Suprapubic skin (tissue), 4 donors: ENCODE results near the gene NDC1.

Source experiments
- EP300 ChIP-seq: sonication (generic); formaldehyde crosslinking; IDR thresholded peaks from one replicate; pipeline ENCODE4 v1.6.1; 2017; ENCODE audit warnings: antibody characterized with exemption
- POLR2A ChIP-seq, 2 donors: fragments of 450-650 bp; IDR thresholded peaks; one replicate each; pipeline ENCODE4 v1.6.1; 2017; ENCODE audit warnings: antibody characterized with exemption in 2 of 2, mild to moderate bottlenecking in 2 of 2, moderate library complexity in 2 of 2
- POLR2AphosphoS5 ChIP-seq, 3 donors: sonication (generic); formaldehyde crosslinking; IDR thresholded peaks; one replicate each; pipeline ENCODE4 v1.6.1; 2017; ENCODE audit warnings: antibody characterized with exemption in 3 of 3
- TF ChIP-seq, protein P1 (sequence below), 2 donors: fragments of 200-600 bp in 1 of 2; fragments of 450-650 bp in 1 of 2; sonication (generic) in 1 of 2; IDR thresholded peaks; one replicate each; pipeline ENCODE4 v1.5.1; 2016 to 2019; ENCODE audit warnings: antibody characterized with exemption in 2 of 2, mild to moderate bottlenecking in 1 of 2, moderate library complexity in 1 of 2

DNA sequence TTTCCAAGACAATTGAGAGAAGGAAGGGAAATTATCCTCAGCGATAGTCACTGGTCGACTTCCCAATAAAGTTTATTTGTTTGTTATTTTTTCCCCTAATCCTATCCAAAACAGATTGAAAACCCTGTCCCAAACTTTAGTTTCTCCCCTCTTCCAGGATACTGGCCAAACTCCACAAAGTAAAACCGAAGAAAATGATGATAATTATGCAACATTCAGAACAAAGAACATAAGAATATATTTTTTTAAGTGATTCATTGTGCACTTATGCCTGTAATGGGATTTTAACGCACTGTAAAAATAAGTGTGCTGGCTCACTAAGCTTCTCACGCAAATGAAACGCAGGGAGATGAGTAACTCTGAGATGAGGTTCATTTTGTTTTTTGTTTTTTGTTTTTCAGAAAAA lies 105.2 kb downstream of the NDC1 start:
- TF ChIP-seq, protein P1, sequence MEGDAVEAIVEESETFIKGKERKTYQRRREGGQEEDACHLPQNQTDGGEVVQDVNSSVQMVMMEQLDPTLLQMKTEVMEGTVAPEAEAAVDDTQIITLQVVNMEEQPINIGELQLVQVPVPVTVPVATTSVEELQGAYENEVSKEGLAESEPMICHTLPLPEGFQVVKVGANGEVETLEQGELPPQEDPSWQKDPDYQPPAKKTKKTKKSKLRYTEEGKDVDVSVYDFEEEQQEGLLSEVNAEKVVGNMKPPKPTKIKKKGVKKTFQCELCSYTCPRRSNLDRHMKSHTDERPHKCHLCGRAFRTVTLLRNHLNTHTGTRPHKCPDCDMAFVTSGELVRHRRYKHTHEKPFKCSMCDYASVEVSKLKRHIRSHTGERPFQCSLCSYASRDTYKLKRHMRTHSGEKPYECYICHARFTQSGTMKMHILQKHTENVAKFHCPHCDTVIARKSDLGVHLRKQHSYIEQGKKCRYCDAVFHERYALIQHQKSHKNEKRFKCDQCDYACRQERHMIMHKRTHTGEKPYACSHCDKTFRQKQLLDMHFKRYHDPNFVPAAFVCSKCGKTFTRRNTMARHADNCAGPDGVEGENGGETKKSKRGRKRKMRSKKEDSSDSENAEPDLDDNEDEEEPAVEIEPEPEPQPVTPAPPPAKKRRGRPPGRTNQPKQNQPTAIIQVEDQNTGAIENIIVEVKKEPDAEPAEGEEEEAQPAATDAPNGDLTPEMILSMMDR (IDR thresholded peaks at IDR 0.05), result no peak
- no peak for TF ChIP-seq POLR2A (IDR thresholded peaks at IDR 0.05)
- TF ChIP-seq POLR2AphosphoS5 (IDR thresholded peaks at IDR 0.05), result no peak
- no peak for TF ChIP-seq EP300
